ENCODE measurements around the gene USH1C.

- TF ChIP-seq CTCF (IDR thresholded peaks at IDR 0.05) (no peak), POLR2A (IDR thresholded peaks at IDR 0.05) (no peak)
Measured at GRCh38 chr11:17578296-17578695, 34.1 kb upstream of the USH1C start.

All from testis (tissue), 2 donors.